OCI-LY7 (cell line): ENCODE results near the gene FANCL. TPM values are rescaled to one million over a fixed set of nuclear protein-coding genes. Genes with fewer than 3 reads are reported as not detected.

ENCODE experiments used
- BruUV-seq: library from RNA; stranded (reverse); fragments of 400-500 nt; replicated peaks from 2 replicates; lab custom pipeline; 2021; lab: Mats Ljungman, UMichigan
- CTCF ChIA-PET: fragments of 300-600 bp; sonication (Branson Sonifier 250); formaldehyde crosslinking; loops from one replicate; lab custom pipeline; 2022; ENCODE audit warnings: antibody characterized with exemption; ENCODE audit not compliant: unreplicated experiment; lab: Charles Lee
- POLR2A ChIA-PET: fragments of 300-600 bp; sonication (Branson Sonifier 250); formaldehyde crosslinking; loops from one replicate; lab custom pipeline; 2022; ENCODE audit warnings: antibody characterized with exemption; lab: Charles Lee
- DNase-seq: peaks from one replicate; pipeline ENCODE4 v3.0.0-alpha.2; 2015; ENCODE audit warnings: low spot score
- H2AFZ ChIP-seq: fragments of 200-600 bp; sonication (generic), shearing (Covaris generic); 2 replicates; pipeline ENCODE4 v1.6.1; 2014; ENCODE audit warnings: mild to moderate bottlenecking, antibody characterized with exemption, low read length, moderate library complexity
- H3K27ac ChIP-seq: fragments of 200-600 bp; sonication (generic); 2 replicates; pipeline ENCODE4 v1.5.1; 2014; ENCODE audit warnings: mixed run types, low read depth, mild to moderate bottlenecking, moderate library complexity, low read length, inconsistent platforms; ENCODE audit not compliant: poor library complexity, severe bottlenecking
- H3K36me3 ChIP-seq: fragments of 200-600 bp; sonication (generic); 2 replicates; pipeline ENCODE4 v1.6.1; 2014; ENCODE audit warnings: mild to moderate bottlenecking, antibody characterized with exemption, low read length, moderate library complexity, mixed read lengths; ENCODE audit not compliant: insufficient read depth
- H3K4me1 ChIP-seq: fragments of 200-600 bp; sonication (generic); 2 replicates; pipeline ENCODE4 v1.5.1; 2014; ENCODE audit warnings: mild to moderate bottlenecking, low read length; ENCODE audit not compliant: insufficient read depth, poor library complexity, severe bottlenecking
- H3K4me2 ChIP-seq: fragments of 200-600 bp; sonication (generic); 2 replicates; pipeline ENCODE4 v1.6.1; 2014; ENCODE audit warnings: mild to moderate bottlenecking, low read length
- H3K4me3 ChIP-seq: fragments of 200-600 bp; sonication (generic); 2 replicates; pipeline ENCODE4 v1.5.1; 2014; ENCODE audit warnings: mild to moderate bottlenecking, low read depth, low read length; ENCODE audit not compliant: poor library complexity, severe bottlenecking
- H3K79me2 ChIP-seq: fragments of 200-600 bp; sonication (generic); 2 replicates; pipeline ENCODE4 v1.6.1; 2016; ENCODE audit warnings: low read depth, mild to moderate bottlenecking, low read length, moderate library complexity, mixed read lengths; ENCODE audit not compliant: insufficient read depth
- H3K9me2 ChIP-seq: fragments of 200-600 bp; sonication (generic); 2 replicates; pipeline ENCODE4 v1.6.1; 2016; ENCODE audit warnings: mild to moderate bottlenecking, low read length, mixed read lengths; ENCODE audit not compliant: insufficient read depth
- H3K9me3 ChIP-seq: fragments of 200-600 bp; sonication (generic); 2 replicates; pipeline ENCODE4 v1.6.1; 2014; ENCODE audit warnings: mild to moderate bottlenecking, mixed run types, low read length, mixed read lengths
- H4K20me1 ChIP-seq: fragments of 200-600 bp; sonication (generic); 2 replicates; pipeline ENCODE4 v1.6.1; 2014; ENCODE audit warnings: mild to moderate bottlenecking, antibody characterized with exemption, low read length, moderate library complexity, mixed read lengths; ENCODE audit not compliant: insufficient read depth
- CTCF ChIP-seq: fragments of 200-600 bp; sonication (generic); conservative IDR thresholded peaks from 2 replicates; pipeline ENCODE4 v1.5.1; 2014; ENCODE audit warnings: mild to moderate bottlenecking, antibody characterized with exemption, low read length, moderate library complexity, mixed read lengths
- EZH2phosphoT487 ChIP-seq: fragments of 200-600 bp; sonication (generic); IDR thresholded peaks from 2 replicates; pipeline ENCODE4 v1.6.1; 2018; ENCODE audit warnings: low read depth, borderline replicate concordance, mild to moderate bottlenecking, mixed run types, antibody characterized with exemption, low read length, moderate library complexity, mixed read lengths
- intact Hi-C: fragments of 100-400 bp; cut with micrococcal nuclease; formaldehyde crosslinking; loops from one replicate; pipeline ENCODE4 v1.10.0; 2022; ENCODE audit not compliant: unreplicated experiment
- total RNA-seq, 2 experiments: library from RNA; depleted of rRNA in 1 of 2; stranded (reverse); fragments of >200 nt in 1 of 2; shearing (Covaris generic) in 1 of 2; gene quantifications; 2 replicates each; pipeline ENCODE4 v1.2.3, GENCODE V29; 2014 to 2022

Gene FANCL
- total RNA-seq, 2 experiments from 2014 or later = 32.8 to 33.0 TPM

DNA sequence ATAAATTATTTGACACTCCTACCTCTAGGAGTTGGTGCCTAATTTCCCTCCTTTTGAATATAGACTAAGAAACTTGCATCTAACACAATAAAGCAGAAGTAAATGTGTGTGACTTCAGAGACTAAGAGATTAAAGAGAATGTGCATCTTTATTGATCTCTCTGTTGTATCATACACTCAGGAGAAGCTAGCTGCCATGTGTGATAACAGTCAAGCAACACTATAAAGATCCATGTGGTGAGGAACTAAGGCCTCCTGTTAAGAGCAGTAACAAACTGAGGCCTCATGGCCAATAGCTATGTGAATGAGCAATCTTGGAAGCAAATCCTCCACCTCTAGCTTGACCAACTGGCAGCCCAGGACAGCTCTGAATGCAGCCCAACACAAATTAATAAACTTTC, 3.4 kb downstream of the FANCL start:
- H3K4me2 ChIP-seq = peak overlapping the region; percentile 82
- ChIA-PET POLR2A (interaction anchor here (1.0 to 1.9 kb wide), 3 partner anchors 9 to 29 kb away, joined by 3 to 7 read pairs (median 4); no protein-coding TSS in a partner anchor), CTCF (no interaction called here)
- no peaks in the 10 kb centered on the region for H3K9me3 ChIP-seq
- H3K36me3 ChIP-seq = peaks cover 3% of the 10 kb centered on the region; the same call in 1 of the 2 replicates
- H4K20me1 ChIP-seq = 0 out of 2 replicates have a peak, but pooled peaks cover 12% of the 10 kb centered on the region
- no peak overlapping the region for H3K27ac ChIP-seq
- peak; percentile 18 for DNase-seq
- TF ChIP-seq CTCF = no peak
- TF ChIP-seq EZH2phosphoT487 = no peak
- H3K79me2 ChIP-seq = peaks cover 80% of the 10 kb centered on the region; the same call in 1 of the 2 replicates
- H3K9me2 ChIP-seq = no peaks in the 10 kb centered on the region
- intact Hi-C loops = no loop called here
- H2AFZ ChIP-seq = no peak overlapping the region
- peaks cover 32% of the 10 kb centered on the region for H3K4me1 ChIP-seq
- H3K4me3 ChIP-seq = no peak overlapping the region
- no TSS peak for BruUV-seq

- intact Hi-C loops = no loop called here
- TF ChIP-seq CTCF = no peak
- no peak for TF ChIP-seq EZH2phosphoT487
- no TSS peak for BruUV-seq
- Histone ChIP-seq H3K4me3 (no peak overlapping the region), H3K9me2 (no peaks in the 10 kb centered on the region), H3K9me3 (no peaks in the 10 kb centered on the region), H3K27ac (no peak overlapping the region), H3K4me1 (peaks cover 25% of the 10 kb centered on the region), H3K79me2 (peaks cover 97% of the 10 kb centered on the region; the same call in 1 of the 2 replicates), H2AFZ (no peak overlapping the region), H3K4me2 (no peak overlapping the region), H4K20me1 (peaks cover 12% of the 10 kb centered on the region; the same call in 1 of the 2 replicates), H3K36me3 (peaks cover 3% of the 10 kb centered on the region; the same call in 1 of the 2 replicates)
- ChIA-PET CTCF (no interaction called here), POLR2A (interaction anchor here (0.6 kb wide), 1 partner anchor 660 kb away, joined by 3 read pairs; no protein-coding TSS in a partner anchor)
- DNase-seq = no peak
These were observed 5.1 kb downstream of the FANCL start for GRCh38 chr2:58235984-58236383.

GRCh38 chr2:58235170-58235569, 6.0 kb downstream of the FANCL start:
- H3K9me2 ChIP-seq = no peaks in the 10 kb centered on the region
- peaks cover 24% of the 10 kb centered on the region for H3K4me1 ChIP-seq
- peaks cover 3% of the 10 kb centered on the region; the same call in 1 of the 2 replicates for H3K36me3 ChIP-seq
- no peak overlapping the region for H3K27ac ChIP-seq
- ChIA-PET CTCF (no interaction called here), POLR2A (no interaction called here)
- H3K4me3 ChIP-seq = no peak overlapping the region
- TF ChIP-seq CTCF = no peak
- no peak for TF ChIP-seq EZH2phosphoT487
- no peak for DNase-seq
- no TSS peak for BruUV-seq
- H3K79me2 ChIP-seq = peaks cover 92% of the 10 kb centered on the region; the same call in 1 of the 2 replicates
- intact Hi-C loops = no loop called here
- peaks cover 12% of the 10 kb centered on the region; the same call in 1 of the 2 replicates for H4K20me1 ChIP-seq
- no peaks in the 10 kb centered on the region for H3K9me3 ChIP-seq
- H2AFZ ChIP-seq = no peak overlapping the region
- no peak overlapping the region for H3K4me2 ChIP-seq
